ENCODE data around the gene PPM1L.

The PPM1L gene

DNA sequence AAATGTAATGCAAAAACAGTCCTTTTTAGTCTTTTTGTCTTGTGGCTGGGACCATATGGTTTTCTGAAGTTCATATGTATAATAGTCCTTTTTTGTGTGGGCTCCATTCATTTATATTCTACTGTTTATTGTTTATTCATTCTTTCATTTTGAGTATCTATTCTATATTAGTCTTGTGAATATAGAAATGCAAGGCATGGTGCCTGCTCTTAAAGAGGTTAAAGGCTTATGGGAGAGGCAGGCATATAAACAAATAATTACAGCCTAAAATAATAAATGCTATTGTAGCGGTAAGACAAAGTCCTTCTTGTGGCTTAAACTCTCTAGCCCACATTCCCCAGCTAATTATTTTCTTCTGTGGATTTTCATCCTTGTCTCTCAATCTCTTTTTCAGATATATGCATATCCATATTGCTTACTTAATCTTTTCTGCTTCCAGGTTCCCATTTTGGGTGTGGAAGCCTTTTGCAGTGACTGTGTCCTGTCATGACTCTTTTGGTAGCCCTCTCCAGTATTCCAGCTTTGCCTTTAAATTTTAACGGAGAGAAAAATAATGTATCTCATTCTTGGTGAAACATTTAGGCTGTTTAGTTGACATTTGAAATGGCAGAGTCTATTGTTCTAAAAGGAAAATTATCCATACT, 101.6 kb downstream of the PPM1L start:
- Histone ChIP-seq H3K9me2 (replicated peaks; ENCODE audit: control insufficient read depth, low read length) (no peaks in the 10 kb centered on the region), H3K36me3 (ENCODE audit: control insufficient read depth, low read length) (no peaks in the 10 kb centered on the region), H3K27ac (ENCODE audit: low read depth, low read length) (no peak overlapping the region), H3K4me2 (ENCODE audit: low read length) (no peak overlapping the region), H3K4me1 (ENCODE audit: control insufficient read depth, low read length) (no peaks in the 10 kb centered on the region), H3K27me3 (ENCODE audit: control insufficient read depth, low read length) (no peaks in the 10 kb centered on the region), H3K79me2 (ENCODE audit: control insufficient read depth, low read length) (no peaks in the 10 kb centered on the region), H3K4me3 (ENCODE audit: low read length) (no peak overlapping the region), H4K20me1 (ENCODE audit: control insufficient read depth, insufficient read depth, low read depth, low read length) (no peaks in the 10 kb centered on the region), H3K9me3 (ENCODE audit: control insufficient read depth, insufficient read depth, low read length) (no peaks in the 10 kb centered on the region), H3F3A (ENCODE audit: control insufficient read depth, insufficient read depth) (no peaks in the 10 kb centered on the region)
- no peak for TF ChIP-seq EZH2phosphoT487 (IDR thresholded peaks at IDR 0.05; ENCODE audit: borderline replicate concordance, low read length)
- no peak for TF ChIP-seq CTCF (IDR thresholded peaks at IDR 0.05; ENCODE audit: low read depth, low read length, poor library complexity, severe bottlenecking)

DNA sequence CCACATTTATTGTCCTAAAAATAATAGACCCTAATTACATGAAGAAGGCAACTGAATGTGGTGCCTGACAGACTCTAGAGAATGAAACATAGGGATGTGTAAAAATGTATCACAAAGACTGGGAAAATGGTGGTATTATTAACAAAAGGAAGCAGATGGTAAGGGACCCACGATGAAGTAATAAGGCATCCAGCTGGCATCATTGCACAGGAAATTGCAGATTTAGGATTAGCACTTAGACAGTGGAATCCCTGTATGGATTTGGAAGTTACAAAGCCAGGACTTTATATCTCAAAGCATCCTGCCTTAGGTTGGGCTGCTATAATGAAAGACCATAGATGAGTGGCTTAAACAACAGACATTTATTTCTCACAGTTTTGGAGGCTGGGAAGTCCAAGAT, 104.3 kb downstream of the PPM1L start:
- TF ChIP-seq EZH2phosphoT487 (IDR thresholded peaks at IDR 0.05; ENCODE audit: borderline replicate concordance, low read length) (no peak), CTCF (IDR thresholded peaks at IDR 0.05; ENCODE audit: low read depth, low read length, poor library complexity, severe bottlenecking) (no peak)
- H4K20me1 ChIP-seq (ENCODE audit: control insufficient read depth, insufficient read depth, low read depth, low read length): no peaks in the 10 kb centered on the region

GRCh38 chr3:160869825-160870224, 113.8 kb downstream of the PPM1L start:
- no peaks in the 10 kb centered on the region for H3K9me3 ChIP-seq (ENCODE audit: control insufficient read depth, insufficient read depth, low read length)
- TF ChIP-seq CTCF (IDR thresholded peaks at IDR 0.05; ENCODE audit: low read depth, low read length, poor library complexity, severe bottlenecking): no peak
- no peak for TF ChIP-seq EZH2phosphoT487 (IDR thresholded peaks at IDR 0.05; ENCODE audit: borderline replicate concordance, low read length)

More for the DNA sequence above, 104.3 kb downstream of the PPM1L start:
- Histone ChIP-seq H3K27ac (ENCODE audit: low read depth, low read length) (no peak overlapping the region), H3K27me3 (ENCODE audit: control insufficient read depth, low read length) (no peaks in the 10 kb centered on the region), H3K79me2 (ENCODE audit: control insufficient read depth, low read length) (no peaks in the 10 kb centered on the region), H3K9me2 (replicated peaks; ENCODE audit: control insufficient read depth, low read length) (no peaks in the 10 kb centered on the region), H3K9me3 (ENCODE audit: control insufficient read depth, insufficient read depth, low read length) (no peaks in the 10 kb centered on the region), H3K4me1 (ENCODE audit: control insufficient read depth, low read length) (no peaks in the 10 kb centered on the region), H3F3A (ENCODE audit: control insufficient read depth, insufficient read depth) (no peaks in the 10 kb centered on the region), H3K4me2 (ENCODE audit: low read length) (no peak overlapping the region), H3K4me3 (ENCODE audit: low read length) (no peak overlapping the region), H3K36me3 (ENCODE audit: control insufficient read depth, low read length) (no peaks in the 10 kb centered on the region)

More at GRCh38 chr3:160869825-160870224, 113.8 kb downstream of the PPM1L start:
- Histone ChIP-seq H3K79me2 (ENCODE audit: control insufficient read depth, low read length) (no peaks in the 10 kb centered on the region), H3K9me2 (replicated peaks; ENCODE audit: control insufficient read depth, low read length) (no peaks in the 10 kb centered on the region), H3F3A (ENCODE audit: control insufficient read depth, insufficient read depth) (no peaks in the 10 kb centered on the region), H3K27me3 (ENCODE audit: control insufficient read depth, low read length) (no peaks in the 10 kb centered on the region), H3K4me1 (ENCODE audit: control insufficient read depth, low read length) (no peaks in the 10 kb centered on the region), H3K4me2 (ENCODE audit: low read length) (no peak overlapping the region), H3K4me3 (ENCODE audit: low read length) (no peak overlapping the region), H3K36me3 (ENCODE audit: control insufficient read depth, low read length) (no peaks in the 10 kb centered on the region), H4K20me1 (ENCODE audit: control insufficient read depth, insufficient read depth, low read depth, low read length) (no peaks in the 10 kb centered on the region), H3K27ac (ENCODE audit: low read depth, low read length) (no peak overlapping the region)
